B cell (primary cell): ENCODE measurements around the gene AFF3.

Experiments
- CTCF ChIP-seq: fragments of 200-600 bp; IDR thresholded peaks from one replicate; pipeline ENCODE4 v1.8.0; 2022; ENCODE audit warnings: antibody characterized with exemption, mild to moderate bottlenecking
- EZH2 ChIP-seq: IDR thresholded peaks from 2 replicates; pipeline ENCODE4 v1.6.1; 2012; ENCODE audit warnings: borderline replicate concordance, low read depth, mild to moderate bottlenecking, moderate library complexity, low read length; ENCODE audit not compliant: insufficient read depth, poor library complexity, severe bottlenecking

GRCh38 chr2:99888617-99889016 is 253.8 kb downstream of the AFF3 start:
- TF ChIP-seq CTCF: no peak
- no peak for TF ChIP-seq EZH2
